HEK293 (cell line): ENCODE data around the gene SDF2L1.

ENCODE experiments used
- CTCF ChIP-seq: fragments of 450-650 bp; formaldehyde crosslinking; IDR thresholded peaks from 2 replicates; pipeline ENCODE4 v1.5.1; 2016; ENCODE audit warnings: missing biosample characterization, missing genetic modification characterization
- ZBTB21 ChIP-seq: fragments of 450-650 bp; formaldehyde crosslinking; IDR thresholded peaks from 2 replicates; pipeline ENCODE4 v1.5.1; 2017; ENCODE audit warnings: missing biosample characterization, missing genetic modification characterization
- ZNF362 ChIP-seq: fragments of 450-650 bp; formaldehyde crosslinking; IDR thresholded peaks from 2 replicates; pipeline ENCODE4 v1.5.1; 2016; ENCODE audit warnings: missing biosample characterization, missing genetic modification characterization

- TF ChIP-seq CTCF = no peak
- TF ChIP-seq ZNF362 = no peak
- no peak for TF ChIP-seq ZBTB21 (tag by site-specific recombination)
These were observed 28.4 kb upstream of the SDF2L1 start for GRCh38 chr22:21613553-21614233.
